HEK293 (cell line): Measurements from ENCODE around the gene ORM2.

ENCODE experiments used
- CTCF ChIA-PET: fragments of 350-600 bp; formaldehyde crosslinking; extraction: SDS; loops from one replicate; lab custom pipeline; 2021; ENCODE audit warnings: antibody characterized with exemption; lab: Yijun Ruan, JAX
- POLR2A ChIA-PET: fragments of 300-600 bp; formaldehyde crosslinking; extraction: SDS; loops from one replicate; lab custom pipeline; 2020; ENCODE audit warnings: antibody characterized with exemption, inconsistent platforms; lab: Yijun Ruan, JAX
- H3K27ac ChIP-seq: fragments of 200-500 bp; sonication (Bioruptor generic); 2 replicates; pipeline ENCODE4 v1.5.1; 2014; ENCODE audit warnings: low read depth, low read length, control low read depth, inconsistent platforms; ENCODE audit errors: extremely low read depth
- H3K36me3 ChIP-seq, 2 experiments: fragments of 200-500 bp in 1 of 2; sonication (Bioruptor generic) in 1 of 2; 1 replicate in 1 of 2; 2 replicates in 1 of 2; pipeline ENCODE4 v1.5.1; 2014 to 2017; ENCODE audit warnings: inconsistent platforms in 2 of 2, low read length in 2 of 2; ENCODE audit not compliant: control insufficient read depth in 2 of 2, insufficient read depth in 1 of 2
- H3K4me1 ChIP-seq: fragments of 200-500 bp; sonication (Bioruptor generic); 2 replicates; pipeline ENCODE4 v1.5.1; 2014; ENCODE audit warnings: mild to moderate bottlenecking, low read length, inconsistent platforms; ENCODE audit not compliant: control insufficient read depth, insufficient read depth
- H3K4me3 ChIP-seq: 2 replicates; pipeline ENCODE4 v1.5.1; 2011; ENCODE audit warnings: low read depth, mild to moderate bottlenecking, control low read depth, low read length, moderate library complexity
- H3K9me3 ChIP-seq: fragments of 200-500 bp; sonication (Bioruptor generic); 2 replicates; pipeline ENCODE4 v1.5.1; 2014; ENCODE audit warnings: low read depth, low read length, inconsistent platforms; ENCODE audit not compliant: control insufficient read depth, insufficient read depth
- GLIS1 ChIP-seq: fragments of 450-650 bp; formaldehyde crosslinking; IDR thresholded peaks from 2 replicates; pipeline ENCODE4 v1.5.1; 2016; ENCODE audit warnings: missing biosample characterization, missing genetic modification characterization
- IKZF3 ChIP-seq: fragments of 450-650 bp; IDR thresholded peaks from 2 replicates; pipeline ENCODE4 v1.5.0; 2018; ENCODE audit warnings: missing biosample characterization, mild to moderate bottlenecking, missing genetic modification characterization, moderate library complexity
- MYNN ChIP-seq: fragments of 450-650 bp; formaldehyde crosslinking; IDR thresholded peaks from 2 replicates; pipeline ENCODE4 v1.5.1; 2016; ENCODE audit warnings: missing biosample characterization, missing genetic modification characterization, borderline replicate concordance
- REST ChIP-seq: fragments of 450-650 bp; formaldehyde crosslinking; IDR thresholded peaks from 2 replicates; pipeline ENCODE4 v1.5.1; 2016; ENCODE audit warnings: missing biosample characterization, missing genetic modification characterization
- SP2 ChIP-seq: fragments of 450-650 bp; formaldehyde crosslinking; IDR thresholded peaks from 2 replicates; pipeline ENCODE4 v1.5.1; 2016; ENCODE audit warnings: missing biosample characterization, missing genetic modification characterization
- TRIM28 ChIP-seq: IDR thresholded peaks from 2 replicates; pipeline ENCODE4 v1.6.1; 2011; ENCODE audit warnings: low read length, control low read depth, borderline replicate concordance
- YY1 ChIP-seq: fragments of 450-650 bp; formaldehyde crosslinking; IDR thresholded peaks from 2 replicates; pipeline ENCODE4 v1.5.1; 2018; ENCODE audit warnings: missing biosample characterization, missing genetic modification characterization
- ZBTB1 ChIP-seq: fragments of 450-650 bp; formaldehyde crosslinking; IDR thresholded peaks from 2 replicates; pipeline ENCODE4 v1.5.1; 2016; ENCODE audit warnings: missing biosample characterization, missing genetic modification characterization
- ZBTB20 ChIP-seq: fragments of 450-650 bp; formaldehyde crosslinking; IDR thresholded peaks from 2 replicates; pipeline ENCODE4 v1.5.1; 2016; ENCODE audit warnings: missing biosample characterization, missing genetic modification characterization
- ZBTB8A ChIP-seq: fragments of 450-650 bp; formaldehyde crosslinking; IDR thresholded peaks from 2 replicates; pipeline ENCODE4 v1.5.1; 2016; ENCODE audit warnings: missing biosample characterization, missing genetic modification characterization
- ZEB2 ChIP-seq: fragments of 450-650 bp; formaldehyde crosslinking; IDR thresholded peaks from 2 replicates; pipeline ENCODE4 v1.5.1; 2016; ENCODE audit warnings: missing biosample characterization, missing genetic modification characterization
- ZFHX2 ChIP-seq: fragments of 450-650 bp; formaldehyde crosslinking; conservative IDR thresholded peaks from 2 replicates; pipeline ENCODE4 v1.5.1; 2016; ENCODE audit warnings: missing biosample characterization, missing genetic modification characterization
- ZIC2 ChIP-seq: fragments of 450-650 bp; formaldehyde crosslinking; IDR thresholded peaks from 2 replicates; pipeline ENCODE4 v1.5.1; 2016; ENCODE audit warnings: missing biosample characterization, missing genetic modification characterization
- ZNF140 ChIP-seq: fragments of 450-650 bp; formaldehyde crosslinking; IDR thresholded peaks from 2 replicates; pipeline ENCODE4 v1.5.1; 2016; ENCODE audit warnings: missing biosample characterization, missing genetic modification characterization
- ZNF155 ChIP-seq: fragments of 450-650 bp; formaldehyde crosslinking; IDR thresholded peaks from 2 replicates; pipeline ENCODE4 v1.5.1; 2016; ENCODE audit warnings: missing biosample characterization, missing genetic modification characterization
- ZNF174 ChIP-seq: fragments of 450-650 bp; formaldehyde crosslinking; IDR thresholded peaks from 2 replicates; pipeline ENCODE4 v1.5.0; 2017; ENCODE audit warnings: missing biosample characterization, mild to moderate bottlenecking, missing genetic modification characterization
- ZNF214 ChIP-seq: fragments of 450-650 bp; formaldehyde crosslinking; IDR thresholded peaks from 2 replicates; pipeline ENCODE4 v1.5.1; 2017; ENCODE audit warnings: missing biosample characterization, mild to moderate bottlenecking, missing genetic modification characterization, borderline replicate concordance
- ZNF239 ChIP-seq: fragments of 450-650 bp; formaldehyde crosslinking; IDR thresholded peaks from 2 replicates; pipeline ENCODE4 v1.5.1; 2016; ENCODE audit warnings: missing biosample characterization, missing genetic modification characterization
- ZNF274 ChIP-seq, 2 experiments: fragments of 200-500 bp in 1 of 2; fragments of 450-650 bp in 1 of 2; sonication (Bioruptor generic) in 1 of 2; formaldehyde crosslinking in 1 of 2; IDR thresholded peaks; 2 replicates each; pipeline versions ENCODE4 v1.5.1 to v1.6.1; 2014 to 2016; ENCODE audit warnings: borderline replicate concordance in 1 of 2, inconsistent platforms in 1 of 2, low read length in 1 of 2, missing biosample characterization in 1 of 2, missing genetic modification characterization in 1 of 2
- ZNF350 ChIP-seq: fragments of 450-650 bp; formaldehyde crosslinking; IDR thresholded peaks from 2 replicates; pipeline ENCODE4 v1.5.0; 2017; ENCODE audit warnings: missing biosample characterization, mild to moderate bottlenecking, missing genetic modification characterization
- ZNF518A ChIP-seq: fragments of 450-650 bp; formaldehyde crosslinking; conservative IDR thresholded peaks from 2 replicates; pipeline ENCODE4 v1.5.1; 2016; ENCODE audit warnings: low read depth, missing biosample characterization, missing genetic modification characterization
- ZNF629 ChIP-seq: fragments of 450-650 bp; formaldehyde crosslinking; IDR thresholded peaks from 2 replicates; pipeline ENCODE4 v1.5.1; 2017; ENCODE audit warnings: missing biosample characterization, missing genetic modification characterization
- ZNF654 ChIP-seq: fragments of 450-650 bp; formaldehyde crosslinking; IDR thresholded peaks from 2 replicates; pipeline ENCODE4 v1.5.1; 2016; ENCODE audit warnings: low read depth, missing biosample characterization, missing genetic modification characterization
- ZNF707 ChIP-seq: fragments of 450-650 bp; formaldehyde crosslinking; IDR thresholded peaks from 2 replicates; pipeline ENCODE4 v1.5.1; 2016; ENCODE audit warnings: missing biosample characterization, missing genetic modification characterization
- ZNF830 ChIP-seq: fragments of 450-650 bp; IDR thresholded peaks from 2 replicates; pipeline ENCODE4 v1.5.0; 2018; ENCODE audit warnings: missing biosample characterization, missing genetic modification characterization, low read depth, mild to moderate bottlenecking, moderate library complexity
- TF ChIP-seq, protein P1 (sequence below): fragments of 450-650 bp; formaldehyde crosslinking; IDR thresholded peaks from 2 replicates; pipeline ENCODE4 v1.5.1; 2016; ENCODE audit warnings: missing biosample characterization, missing genetic modification characterization, low read depth

Gene ORM2

GRCh38 chr9:114356792-114357191 is 27.1 kb downstream of the ORM2 start:
- Histone ChIP-seq H3K27ac (no peak overlapping the region), H3K4me1 (no peaks in the 10 kb centered on the region), H3K9me3 (no peaks in the 10 kb centered on the region)
- CTCF ChIA-PET = interaction anchor here (0.7 to 1.2 kb wide), 2 partner anchors 10 to 153 kb away, joined by 3 to 5 read pairs; no protein-coding TSS in a partner anchor
- TF ChIP-seq ZFHX2 (tag by site-specific recombination) = no peak
- peak; percentile 47 for TF ChIP-seq GLIS1 (tag by site-specific recombination)
- TF ChIP-seq, protein P1, sequence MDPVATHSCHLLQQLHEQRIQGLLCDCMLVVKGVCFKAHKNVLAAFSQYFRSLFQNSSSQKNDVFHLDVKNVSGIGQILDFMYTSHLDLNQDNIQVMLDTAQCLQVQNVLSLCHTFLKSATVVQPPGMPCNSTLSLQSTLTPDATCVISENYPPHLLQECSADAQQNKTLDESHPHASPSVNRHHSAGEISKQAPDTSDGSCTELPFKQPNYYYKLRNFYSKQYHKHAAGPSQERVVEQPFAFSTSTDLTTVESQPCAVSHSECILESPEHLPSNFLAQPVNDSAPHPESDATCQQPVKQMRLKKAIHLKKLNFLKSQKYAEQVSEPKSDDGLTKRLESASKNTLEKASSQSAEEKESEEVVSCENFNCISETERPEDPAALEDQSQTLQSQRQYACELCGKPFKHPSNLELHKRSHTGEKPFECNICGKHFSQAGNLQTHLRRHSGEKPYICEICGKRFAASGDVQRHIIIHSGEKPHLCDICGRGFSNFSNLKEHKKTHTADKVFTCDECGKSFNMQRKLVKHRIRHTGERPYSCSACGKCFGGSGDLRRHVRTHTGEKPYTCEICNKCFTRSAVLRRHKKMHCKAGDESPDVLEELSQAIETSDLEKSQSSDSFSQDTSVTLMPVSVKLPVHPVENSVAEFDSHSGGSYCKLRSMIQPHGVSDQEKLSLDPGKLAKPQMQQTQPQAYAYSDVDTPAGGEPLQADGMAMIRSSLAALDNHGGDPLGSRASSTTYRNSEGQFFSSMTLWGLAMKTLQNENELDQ (tag by site-specific recombination) = no peak
- peak; percentile 91 for TF ChIP-seq ZIC2 (tag by site-specific recombination)
- no peak for TF ChIP-seq ZNF155 (tag by site-specific recombination)
- no peak for TF ChIP-seq SP2
- TF ChIP-seq ZEB2 (tag by site-specific recombination) = no peak
- no peak for TF ChIP-seq ZNF239 (tag by site-specific recombination)
- TF ChIP-seq, all 188 proteins: peak for 2
- Histone ChIP-seq H3K4me3 (no peak overlapping the region), H3K36me3 (peaks cover 0 to 14% of the 10 kb centered on the region in 2 experiments; a peak in 1 of 3 replicates)
- POLR2A ChIA-PET = no interaction called here

DNA sequence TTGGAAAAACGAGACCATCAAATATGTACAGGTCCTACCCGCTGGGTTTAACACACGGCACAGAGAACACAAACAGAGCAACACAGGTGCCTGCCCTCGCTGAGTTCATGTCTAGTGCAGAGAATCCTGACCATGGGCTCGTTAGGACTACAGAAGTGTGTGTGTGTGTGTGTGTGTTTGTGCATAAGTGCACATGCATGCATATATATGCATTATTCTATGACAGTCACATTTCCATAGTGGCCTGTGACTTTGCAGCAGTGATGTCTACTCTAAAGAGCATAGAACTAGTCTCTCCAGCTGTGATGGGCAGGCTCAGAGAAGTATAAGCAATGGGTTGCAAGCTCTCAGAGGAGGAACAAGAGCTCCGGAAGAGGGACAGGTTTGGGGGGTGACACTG is 27.7 kb downstream of the ORM2 start:
- Histone ChIP-seq H3K36me3 (peaks cover 0 to 14% of the 10 kb centered on the region in 2 experiments; a peak in 1 of 3 replicates), H3K27ac (no peak overlapping the region), H3K4me1 (no peaks in the 10 kb centered on the region), H3K4me3 (no peak overlapping the region), H3K9me3 (no peaks in the 10 kb centered on the region)
- POLR2A ChIA-PET = no interaction called here
- CTCF ChIA-PET = interaction anchor here (0.7 to 1.2 kb wide), 2 partner anchors 9 to 152 kb away, joined by 3 to 5 read pairs; no protein-coding TSS in a partner anchor
- TF ChIP-seq ZNF629 = no peak
- TF ChIP-seq ZNF214 (tag by site-specific recombination) = no peak
- no peak for TF ChIP-seq IKZF3
- TF ChIP-seq ZBTB8A (tag by site-specific recombination) = no peak
- TF ChIP-seq ZNF707 (tag by site-specific recombination) = no peak
- TF ChIP-seq ZNF654 (tag by site-specific recombination) = no peak
- no peak for TF ChIP-seq ZBTB20 (tag by site-specific recombination)
- TF ChIP-seq ZNF518A = no peak
- TF ChIP-seq ZNF174 (tag by site-specific recombination) = no peak
- no peak for TF ChIP-seq ZBTB1 (tag by site-specific recombination)
- TF ChIP-seq MYNN (tag by site-specific recombination) = no peak
- no peak for TF ChIP-seq YY1 (tag by site-specific recombination)
- no peak for TF ChIP-seq ZNF140 (tag by site-specific recombination)
- TF ChIP-seq ZNF830 (tag by site-specific recombination) = no peak
- TF ChIP-seq ZNF350 (tag by site-specific recombination) = no peak
- TF ChIP-seq TRIM28 = no peak
- TF ChIP-seq REST = no peak
- no peak for TF ChIP-seq ZNF274 (IDR thresholded peaks at IDR 0.05; ENCODE audit: low read length)
- TF ChIP-seq ZNF274 (tag by site-specific recombination; IDR thresholded peaks at IDR 0.05; ENCODE audit: borderline replicate concordance) = no peak
